A549 (cell line): ENCODE results near the gene SORCS2. TPM values are rescaled to one million over a fixed set of nuclear protein-coding genes. Genes with fewer than 3 reads are reported as not detected.

Experiments used
- ATAC-seq, 2 experiments: fragments of 200-7000 bp in 1 of 2; fragments of >200 bp in 1 of 2; cut with Nextera tagmentation in 1 of 2; cut with Tn5 transposase in 1 of 2; 3 replicates each; pipeline versions ENCODE4 v1.8.0 to v1.9.1; 2018 to 2020; ENCODE audit warnings: mild to moderate bottlenecking in 1 of 2, moderate library complexity in 1 of 2
- CTCF ChIA-PET: fragments of 300-600 bp; sonication (Branson Sonifier 250); formaldehyde crosslinking; extraction: SDS; loops from one replicate; lab custom pipeline; 2021; ENCODE audit warnings: antibody characterized with exemption, inconsistent platforms; lab: Yijun Ruan, JAX
- POLR2A ChIA-PET: fragments of 350-600 bp; formaldehyde crosslinking; extraction: SDS; loops from one replicate; lab custom pipeline; 2021; ENCODE audit warnings: antibody characterized with exemption, inconsistent platforms; lab: Yijun Ruan, JAX
- DNase-seq, 2 experiments: peaks; one replicate each; pipeline versions ENCODE4 v3.0.0 to v3.0.0-alpha.2; 2011 to 2016; ENCODE audit warnings: low read depth in 1 of 2, low spot score in 1 of 2
- FAIRE-seq: peaks from 2 replicates; lab custom pipeline; 2011; peaks lifted over from hg19 to GRCh38; lab: Jason Lieb, UNC
- H3K27ac ChIP-seq, 2 experiments: fragments of >200 bp; sonication (Bioruptor Twin); formaldehyde crosslinking; 3 replicates each; pipeline ENCODE4 v1.5.1; 2016 to 2017
- H3K4me1 ChIP-seq: fragments of >200 bp; sonication (Bioruptor Twin); formaldehyde crosslinking; 3 replicates; pipeline ENCODE4 v1.6.1; 2016
- H3K4me2 ChIP-seq: fragments of >200 bp; sonication (Bioruptor Twin); formaldehyde crosslinking; 3 replicates; pipeline ENCODE4 v1.6.1; 2016
- H3K4me3 ChIP-seq: fragments of >200 bp; sonication (Bioruptor Twin); formaldehyde crosslinking; 3 replicates; pipeline ENCODE4 v1.5.1; 2016
- H3K9me3 ChIP-seq: fragments of >200 bp; sonication (Bioruptor Twin); formaldehyde crosslinking; 3 replicates; pipeline ENCODE4 v1.6.1; 2016
- BHLHE40 ChIP-seq: IDR thresholded peaks from 2 replicates; pipeline ENCODE4 v1.6.1; 2012; ENCODE audit warnings: low read depth, low read length, inconsistent platforms
- CBX2 ChIP-seq: fragments of 200-600 bp; sonication (generic); IDR thresholded peaks from 2 replicates; pipeline ENCODE4 v1.6.1; 2016; ENCODE audit warnings: low read depth, mild to moderate bottlenecking, borderline replicate concordance
- CBX8 ChIP-seq: fragments of 200-600 bp; sonication (generic); IDR thresholded peaks from 2 replicates; pipeline ENCODE4 v1.6.1; 2016
- CEBPB ChIP-seq, 2 experiments: fragments of >200 bp in 1 of 2; sonication (Bioruptor Twin) in 1 of 2; formaldehyde crosslinking in 1 of 2; IDR thresholded peaks; 2 replicates each; pipeline ENCODE4 v1.6.1; 2012 to 2016
- CHD4 ChIP-seq: fragments of 200-600 bp; sonication (generic); IDR thresholded peaks from 2 replicates; pipeline ENCODE4 v1.6.1; 2016; ENCODE audit warnings: antibody characterized with exemption, mild to moderate bottlenecking, borderline replicate concordance
- EHF ChIP-seq: fragments of 250-450 bp; sonication (Bioruptor Pico); IDR thresholded peaks from 2 replicates; pipeline ENCODE4 v1.5.0; 2020; ENCODE audit warnings: mild to moderate bottlenecking
- EHMT2 ChIP-seq: fragments of 200-600 bp; sonication (generic); IDR thresholded peaks from 2 replicates; pipeline ENCODE4 v1.6.1; 2016; ENCODE audit warnings: antibody characterized with exemption, low read depth, mild to moderate bottlenecking, moderate library complexity
- ELK1 ChIP-seq: fragments of 150-350 bp; IDR thresholded peaks from 2 replicates; pipeline ENCODE4 v1.6.1; 2014; ENCODE audit warnings: low read depth, mild to moderate bottlenecking, low read length
- EP300 ChIP-seq, 2 experiments: fragments of >200 bp; sonication (Bioruptor Twin); formaldehyde crosslinking; IDR thresholded peaks; 2 replicates in 1 of 2; 3 replicates in 1 of 2; pipeline ENCODE4 v1.6.1; 2016 to 2017
- FOSB ChIP-seq: fragments of 250-450 bp; sonication (Bioruptor Pico); IDR thresholded peaks from 2 replicates; pipeline ENCODE4 v1.5.0; 2020; ENCODE audit warnings: mild to moderate bottlenecking, moderate library complexity
- FOXS1 ChIP-seq: fragments of 250-450 bp; sonication (Bioruptor Pico); IDR thresholded peaks from 2 replicates; pipeline ENCODE4 v1.5.0; 2020; ENCODE audit warnings: mild to moderate bottlenecking, moderate library complexity
- GATA3 ChIP-seq: IDR thresholded peaks from 2 replicates; pipeline ENCODE4 v1.6.1; 2012; ENCODE audit warnings: borderline replicate concordance
- HDAC2 ChIP-seq: fragments of 200-600 bp; sonication (generic); IDR thresholded peaks from 2 replicates; pipeline ENCODE4 v1.6.1; 2016
- HEYL ChIP-seq: fragments of 250-450 bp; sonication (Bioruptor Pico); IDR thresholded peaks from 2 replicates; pipeline ENCODE4 v1.8.0; 2021; ENCODE audit warnings: mild to moderate bottlenecking, moderate library complexity
- HOXA7 ChIP-seq: fragments of 250-450 bp; sonication (Bioruptor Pico); IDR thresholded peaks from 2 replicates; pipeline ENCODE4 v1.5.0; 2020; ENCODE audit warnings: mild to moderate bottlenecking, moderate library complexity
- JUN ChIP-seq, 2 experiments: fragments of >200 bp; sonication (Bioruptor Twin); formaldehyde crosslinking; IDR thresholded peaks; 2 replicates in 1 of 2; 3 replicates in 1 of 2; pipeline ENCODE4 v1.6.1; 2016 to 2017
- JUNB ChIP-seq: fragments of >200 bp; sonication (Bioruptor Twin); formaldehyde crosslinking; IDR thresholded peaks from 2 replicates; pipeline ENCODE4 v1.6.1; 2016
- MAZ ChIP-seq: fragments of 150-350 bp; IDR thresholded peaks from 2 replicates; pipeline ENCODE4 v1.6.1; 2014; ENCODE audit warnings: antibody characterized with exemption, low read depth, low read length, borderline replicate concordance
- POLR2AphosphoS2 ChIP-seq: conservative IDR thresholded peaks from 2 replicates; pipeline ENCODE4 v1.6.1; 2012; ENCODE audit warnings: low read length, improper control_type of control experiment, inconsistent platforms
- RAD21 ChIP-seq, 2 experiments: fragments of >200 bp in 1 of 2; sonication (Bioruptor Twin) in 1 of 2; formaldehyde crosslinking in 1 of 2; IDR thresholded peaks in 1 of 2; conservative IDR thresholded peaks in 1 of 2; 2 replicates in 1 of 2; 3 replicates in 1 of 2; pipeline ENCODE4 v1.6.1; 2012 to 2018; ENCODE audit warnings: inconsistent platforms in 1 of 2
- RCOR1 ChIP-seq: fragments of 150-350 bp; IDR thresholded peaks from 2 replicates; pipeline ENCODE4 v1.6.1; 2014; ENCODE audit warnings: antibody characterized with exemption, low read length, low read depth
- RNF2 ChIP-seq: fragments of 200-600 bp; sonication (generic); IDR thresholded peaks from 2 replicates; pipeline ENCODE4 v1.6.1; 2016; ENCODE audit warnings: low read depth, mild to moderate bottlenecking, antibody characterized with exemption, moderate library complexity, borderline replicate concordance
- TFCP2L1 ChIP-seq: fragments of 250-450 bp; sonication (Bioruptor Pico); IDR thresholded peaks from 2 replicates; pipeline ENCODE4 v1.5.0; 2021; ENCODE audit warnings: mild to moderate bottlenecking
- ZC3H11A ChIP-seq: fragments of 450-650 bp; IDR thresholded peaks from 2 replicates; pipeline ENCODE4 v1.6.1; 2014; ENCODE audit warnings: antibody characterized with exemption, mild to moderate bottlenecking
- ZFP36 ChIP-seq: fragments of 450-650 bp; IDR thresholded peaks from 2 replicates; pipeline ENCODE4 v1.6.1; 2014; ENCODE audit warnings: borderline replicate concordance; ENCODE audit not compliant: partially characterized antibody
- ZNF302 ChIP-seq: fragments of 250-450 bp; sonication (Bioruptor Pico); IDR thresholded peaks from 2 replicates; pipeline ENCODE4 v1.9.0; 2021; ENCODE audit warnings: inconsistent platforms, mild to moderate bottlenecking, moderate library complexity
- ZSCAN20 ChIP-seq: fragments of 250-450 bp; sonication (Bioruptor Pico); IDR thresholded peaks from 2 replicates; pipeline ENCODE4 v1.8.0; 2022; ENCODE audit warnings: mild to moderate bottlenecking, moderate library complexity
- WGBS: methylation state at CpG from one replicate; pipeline ENCODE4 v1.1.6; 2017; ENCODE audit errors: missing lambda C conversion rate; 5-methylcytosine and 5-hydroxymethylcytosine counted together
- polyA plus RNA-seq, 4 experiments: library from polyadenylated mRNA; depleted of rRNA in 3 of 4; stranded (reverse); fragments of >200 nt; fragmentation: RNase III in 1 of 4; extraction: RNeasy Plus Mini Kit Qiagen cat#74134 plus additional on column Dnase treatment in 1 of 4; gene quantifications; 2 replicates in 3 of 4; 3 replicates in 1 of 4; pipeline ENCODE4 v1.2.3, GENCODE V29; 2011 to 2017
- TF ChIP-seq, protein P1 (sequence below): IDR thresholded peaks from 2 replicates; pipeline ENCODE4 v1.6.1; 2012
- TF ChIP-seq, protein P2 (sequence below): fragments of 250-450 bp; sonication (Bioruptor Pico); IDR thresholded peaks from 2 replicates; pipeline ENCODE4 v1.5.0; 2020; ENCODE audit warnings: low read depth, mild to moderate bottlenecking, moderate library complexity
- TF ChIP-seq, protein P3 (sequence below): fragments of >200 bp; sonication (Bioruptor Twin); formaldehyde crosslinking; IDR thresholded peaks from 3 replicates; pipeline ENCODE4 v1.6.1; 2016

SORCS2 gene
- polyA plus RNA-seq, 2 of the 4 experiments (the other 2 are of a cell fraction) = 1.4 to 4.6 TPM

- no peak for TF ChIP-seq BHLHE40
- TF ChIP-seq CBX2 = no peak
- TF ChIP-seq FOSB (CRISPR knock-in tag) = no peak
- no peak for TF ChIP-seq CHD4
- no peak for TF ChIP-seq POLR2AphosphoS2
- TF ChIP-seq EHF = no peak
- TF ChIP-seq, protein P1, sequence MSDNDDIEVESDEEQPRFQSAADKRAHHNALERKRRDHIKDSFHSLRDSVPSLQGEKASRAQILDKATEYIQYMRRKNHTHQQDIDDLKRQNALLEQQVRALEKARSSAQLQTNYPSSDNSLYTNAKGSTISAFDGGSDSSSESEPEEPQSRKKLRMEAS = no peak
- no peak for TF ChIP-seq FOXS1 (CRISPR knock-in tag)
- no peak for TF ChIP-seq CEBPB (IDR thresholded peaks at IDR 0.05)
- no peak for TF ChIP-seq RNF2
- TF ChIP-seq HOXA7 (CRISPR knock-in tag) = no peak
- TF ChIP-seq JUN (IDR thresholded peaks at IDR 0.05) = no peak
- no peak for TF ChIP-seq ZC3H11A
- TF ChIP-seq, protein P2, sequence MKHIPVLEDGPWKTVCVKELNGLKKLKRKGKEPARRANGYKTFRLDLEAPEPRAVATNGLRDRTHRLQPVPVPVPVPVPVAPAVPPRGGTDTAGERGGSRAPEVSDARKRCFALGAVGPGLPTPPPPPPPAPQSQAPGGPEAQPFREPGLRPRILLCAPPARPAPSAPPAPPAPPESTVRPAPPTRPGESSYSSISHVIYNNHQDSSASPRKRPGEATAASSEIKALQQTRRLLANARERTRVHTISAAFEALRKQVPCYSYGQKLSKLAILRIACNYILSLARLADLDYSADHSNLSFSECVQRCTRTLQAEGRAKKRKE (CRISPR knock-in tag) = no peak
- no peak for TF ChIP-seq ZNF302 (CRISPR knock-in tag)
- TF ChIP-seq HDAC2 = no peak
- TF ChIP-seq GATA3 = no peak
- CTCF ChIA-PET = interaction anchor here (1.3 to 2.0 kb wide), 2 partner anchors 10 to 94 kb away, joined by 4 to 5 read pairs; no protein-coding TSS in a partner anchor
- H3K4me2 ChIP-seq = no peak overlapping the region
- FAIRE-seq (no peak), ATAC-seq (no peak), DNase-seq (no peak)
- 79% methylated on average over 4 of the region's 18 CpGs for WGBS
- POLR2A ChIA-PET = no interaction called here
- H3K4me3 ChIP-seq = no peak overlapping the region
- H3K9me3 ChIP-seq = no peaks in the 10 kb centered on the region
- no peaks in the 10 kb centered on the region for H3K4me1 ChIP-seq
- no peak overlapping the region for H3K27ac ChIP-seq
Observed at GRCh38 chr4:7287918-7288280, 95.6 kb downstream of the SORCS2 start.

GRCh38 chr4:7288751-7289523 is 96.6 kb downstream of the SORCS2 start:
- CTCF ChIA-PET = interaction anchor here (2.6 kb wide), 1 partner anchor 95 kb away, joined by 9 read pairs; no protein-coding TSS in a partner anchor
- Histone ChIP-seq H3K4me3 (no peak overlapping the region), H3K4me2 (no peak overlapping the region)
- no peak for FAIRE-seq
- peak; percentile 91 for TF ChIP-seq ZFP36
- TF ChIP-seq RAD21 (conservative IDR thresholded peaks at IDR 0.05 in 1 of 2, IDR thresholded peaks at IDR 0.05 in 1 of 2) = no peak
- TF ChIP-seq CEBPB (IDR thresholded peaks at IDR 0.05) = no peak
- TF ChIP-seq, protein P3, sequence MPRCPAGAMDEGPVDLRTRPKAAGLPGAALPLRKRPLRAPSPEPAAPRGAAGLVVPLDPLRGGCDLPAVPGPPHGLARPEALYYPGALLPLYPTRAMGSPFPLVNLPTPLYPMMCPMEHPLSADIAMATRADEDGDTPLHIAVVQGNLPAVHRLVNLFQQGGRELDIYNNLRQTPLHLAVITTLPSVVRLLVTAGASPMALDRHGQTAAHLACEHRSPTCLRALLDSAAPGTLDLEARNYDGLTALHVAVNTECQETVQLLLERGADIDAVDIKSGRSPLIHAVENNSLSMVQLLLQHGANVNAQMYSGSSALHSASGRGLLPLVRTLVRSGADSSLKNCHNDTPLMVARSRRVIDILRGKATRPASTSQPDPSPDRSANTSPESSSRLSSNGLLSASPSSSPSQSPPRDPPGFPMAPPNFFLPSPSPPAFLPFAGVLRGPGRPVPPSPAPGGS = no peak
- TF ChIP-seq, all 56 proteins: peak for 1
- Histone ChIP-seq H3K9me3 (no peaks in the 10 kb centered on the region), H3K27ac (no peak overlapping the region), H3K4me1 (no peaks in the 10 kb centered on the region)
- 70% methylated on average over 2 of the region's 2 CpGs for WGBS
- DNase-seq (no peak), ATAC-seq (no peak)
- POLR2A ChIA-PET = no interaction called here

GRCh38 chr4:7289589-7289988 is 97.3 kb downstream of the SORCS2 start:
- WGBS = 86% methylated on average over 13 of the region's 15 CpGs
- no peak for DNase-seq
- POLR2A ChIA-PET = no interaction called here
- FAIRE-seq = no peak
- H3K4me2 ChIP-seq = no peak overlapping the region
- no peaks in the 10 kb centered on the region for H3K4me1 ChIP-seq
- no peak for ATAC-seq
- TF ChIP-seq JUNB (no peak), RCOR1 (no peak), RNF2 (no peak), ELK1 (no peak), ZSCAN20 (CRISPR knock-in tag) (no peak), EHF (no peak), CHD4 (no peak), HDAC2 (no peak), MAZ (no peak), HOXA7 (CRISPR knock-in tag) (no peak), CBX8 (no peak), HEYL (CRISPR knock-in tag) (no peak), EP300 (IDR thresholded peaks at IDR 0.05) (no peak), TFCP2L1 (CRISPR knock-in tag) (no peak), EHMT2 (no peak)
- TF ChIP-seq, protein P1 = no peak
- TF ChIP-seq, protein P3 = no peak
- no peak overlapping the region for H3K4me3 ChIP-seq
- H3K27ac ChIP-seq = no peak overlapping the region
- no peaks in the 10 kb centered on the region for H3K9me3 ChIP-seq
- CTCF ChIA-PET = interaction anchor here (1.0 to 2.6 kb wide), 2 partner anchors 47 to 96 kb away, joined by 3 to 9 read pairs; no protein-coding TSS in a partner anchor
